PFSK-1 (cell line): ENCODE data around the gene ADCY7.

Experiments
- FOXP2 ChIP-seq: optimal IDR thresholded peaks from 2 replicates; pipeline ENCODE3; 2011; ENCODE audit warnings: borderline replicate concordance, control low read depth, inconsistent platforms; ENCODE audit not compliant: insufficient read depth; ENCODE audit errors: extremely low read length, extremely low read depth
- POLR2AphosphoS5 ChIP-seq: IDR thresholded peaks from 2 replicates; pipeline ENCODE4 v1.6.1; 2012; ENCODE audit warnings: low read depth, mild to moderate bottlenecking, control low read depth, low read length, moderate library complexity
- TF ChIP-seq, protein P1 (sequence below), 2 experiments: IDR thresholded peaks; 2 replicates each; pipeline versions ENCODE4 v1.6.1 to v1.8.0; 2011 to 2012; ENCODE audit warnings: low read depth in 2 of 2, low read length in 2 of 2, control low read depth in 1 of 2, inconsistent platforms in 1 of 2, mild to moderate bottlenecking in 1 of 2, moderate library complexity in 1 of 2; ENCODE audit not compliant: insufficient read depth in 1 of 2

GRCh38 chr16:50252874-50253513 lies 13.4 kb upstream of the ADCY7 start:
- TF ChIP-seq POLR2AphosphoS5 (no peak), FOXP2 (no peak)
- TF ChIP-seq, protein P1, sequence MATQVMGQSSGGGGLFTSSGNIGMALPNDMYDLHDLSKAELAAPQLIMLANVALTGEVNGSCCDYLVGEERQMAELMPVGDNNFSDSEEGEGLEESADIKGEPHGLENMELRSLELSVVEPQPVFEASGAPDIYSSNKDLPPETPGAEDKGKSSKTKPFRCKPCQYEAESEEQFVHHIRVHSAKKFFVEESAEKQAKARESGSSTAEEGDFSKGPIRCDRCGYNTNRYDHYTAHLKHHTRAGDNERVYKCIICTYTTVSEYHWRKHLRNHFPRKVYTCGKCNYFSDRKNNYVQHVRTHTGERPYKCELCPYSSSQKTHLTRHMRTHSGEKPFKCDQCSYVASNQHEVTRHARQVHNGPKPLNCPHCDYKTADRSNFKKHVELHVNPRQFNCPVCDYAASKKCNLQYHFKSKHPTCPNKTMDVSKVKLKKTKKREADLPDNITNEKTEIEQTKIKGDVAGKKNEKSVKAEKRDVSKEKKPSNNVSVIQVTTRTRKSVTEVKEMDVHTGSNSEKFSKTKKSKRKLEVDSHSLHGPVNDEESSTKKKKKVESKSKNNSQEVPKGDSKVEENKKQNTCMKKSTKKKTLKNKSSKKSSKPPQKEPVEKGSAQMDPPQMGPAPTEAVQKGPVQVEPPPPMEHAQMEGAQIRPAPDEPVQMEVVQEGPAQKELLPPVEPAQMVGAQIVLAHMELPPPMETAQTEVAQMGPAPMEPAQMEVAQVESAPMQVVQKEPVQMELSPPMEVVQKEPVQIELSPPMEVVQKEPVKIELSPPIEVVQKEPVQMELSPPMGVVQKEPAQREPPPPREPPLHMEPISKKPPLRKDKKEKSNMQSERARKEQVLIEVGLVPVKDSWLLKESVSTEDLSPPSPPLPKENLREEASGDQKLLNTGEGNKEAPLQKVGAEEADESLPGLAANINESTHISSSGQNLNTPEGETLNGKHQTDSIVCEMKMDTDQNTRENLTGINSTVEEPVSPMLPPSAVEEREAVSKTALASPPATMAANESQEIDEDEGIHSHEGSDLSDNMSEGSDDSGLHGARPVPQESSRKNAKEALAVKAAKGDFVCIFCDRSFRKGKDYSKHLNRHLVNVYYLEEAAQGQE (IDR thresholded peaks at IDR 0.05; ENCODE audit: insufficient read depth in 1 of 2, low read depth in 2 of 2, low read length in 2 of 2) = no peak
